ENCODE results near the gene SFSWAP. TPM values are rescaled to one million over a fixed set of nuclear protein-coding genes. Genes with fewer than 3 reads are reported as not detected.

SFSWAP gene
- total and polyA plus RNA-seq, 3 donors from 2014 or later = 37.7 to 68.4 (median 62.4) TPM

GRCh38 chr12:131830914-131831571 lies 120.2 kb downstream of the SFSWAP start:
- Histone ChIP-seq H3K27me3 (no peaks in the 10 kb centered on the region), H3K4me3 (peak overlapping the region; percentile 15 to 51), H3K4me1 (peaks cover 22% of the 10 kb centered on the region), H3K9me3 (no peaks in the 10 kb centered on the region), H3K27ac (peak overlapping the region; percentile 69 to 77), H3K36me3 (ENCODE audit: low read depth, missing control alignments) (no peaks in the 10 kb centered on the region)
- no peak for DNase-seq
- 0 to 13% methylated on average over 6 to 33 of the region's 33 CpGs for WGBS, 2 donors
- TF ChIP-seq POLR2A (IDR thresholded peaks at IDR 0.05) (no peak), CTCF (IDR thresholded peaks at IDR 0.05) (no peak)
- intact Hi-C loops (cut with DNase I; ENCODE audit: low total_unique reads) = no loop called here

- peaks cover 22% of the 10 kb centered on the region for H3K4me1 ChIP-seq
- H3K27me3 ChIP-seq = no peaks in the 10 kb centered on the region
- peak overlapping the region; percentile 15 to 51 for H3K4me3 ChIP-seq
- TF ChIP-seq POLR2A (IDR thresholded peaks at IDR 0.05) (no peak), CTCF (IDR thresholded peaks at IDR 0.05) (no peak)
- peak overlapping the region; percentile 69 to 77 for H3K27ac ChIP-seq
- intact Hi-C loops (cut with DNase I; ENCODE audit: low total_unique reads) = no loop called here
- no peaks in the 10 kb centered on the region for H3K36me3 ChIP-seq (ENCODE audit: low read depth, missing control alignments)
- no peak for DNase-seq
- no peaks in the 10 kb centered on the region for H3K9me3 ChIP-seq
- 21 to 62% methylated on average over 4 to 9 of the region's 16 CpGs for WGBS, 2 donors
These were observed 120.7 kb downstream of the SFSWAP start for GRCh38 chr12:131831635-131832041.

GRCh38 chr12:131832321-131833231 lies 121.7 kb downstream of the SFSWAP start:
- H3K27me3 ChIP-seq = no peaks in the 10 kb centered on the region
- peaks cover 20% of the 10 kb centered on the region for H3K4me1 ChIP-seq
- 51 to 55% methylated on average over 20 to 31 of the region's 31 CpGs for WGBS, 2 donors

GRCh38 chr12:131833288-131833895 lies 122.5 kb downstream of the SFSWAP start:
- Histone ChIP-seq H3K4me3 (no peak overlapping the region), H3K27ac (no peak overlapping the region), H3K4me1 (peaks cover 19% of the 10 kb centered on the region), H3K27me3 (no peaks in the 10 kb centered on the region), H3K9me3 (no peaks in the 10 kb centered on the region), H3K36me3 (ENCODE audit: low read depth, missing control alignments) (no peaks in the 10 kb centered on the region)
- intact Hi-C loops (cut with DNase I; ENCODE audit: low total_unique reads) = no loop called here
- no peak for TF ChIP-seq POLR2A (IDR thresholded peaks at IDR 0.05)
- no peak for TF ChIP-seq CTCF (IDR thresholded peaks at IDR 0.05)
- no peak for DNase-seq
- 82 to 86% methylated on average over 19 to 23 of the region's 23 CpGs for WGBS, 2 donors

More at GRCh38 chr12:131832321-131833231, 121.7 kb downstream of the SFSWAP start:
- TF ChIP-seq CTCF (IDR thresholded peaks at IDR 0.05) = no peak
- TF ChIP-seq POLR2A (IDR thresholded peaks at IDR 0.05) = no peak
- Histone ChIP-seq H3K36me3 (ENCODE audit: low read depth, missing control alignments) (no peaks in the 10 kb centered on the region), H3K4me3 (no peak overlapping the region), H3K9me3 (no peaks in the 10 kb centered on the region), H3K27ac (peak overlapping the region in 1 of 2 donors; percentile 7)
- peak; percentile 79 for DNase-seq
- intact Hi-C loops (cut with DNase I; ENCODE audit: low total_unique reads) = no loop called here

Data from testis (tissue), 3 donors.